ENCODE measurements around the gene FAM170B.

Gene FAM170B

GRCh38 chr10:49118430-49119074, 15.3 kb downstream of the FAM170B start:
- no peak for DNase-seq

DNA sequence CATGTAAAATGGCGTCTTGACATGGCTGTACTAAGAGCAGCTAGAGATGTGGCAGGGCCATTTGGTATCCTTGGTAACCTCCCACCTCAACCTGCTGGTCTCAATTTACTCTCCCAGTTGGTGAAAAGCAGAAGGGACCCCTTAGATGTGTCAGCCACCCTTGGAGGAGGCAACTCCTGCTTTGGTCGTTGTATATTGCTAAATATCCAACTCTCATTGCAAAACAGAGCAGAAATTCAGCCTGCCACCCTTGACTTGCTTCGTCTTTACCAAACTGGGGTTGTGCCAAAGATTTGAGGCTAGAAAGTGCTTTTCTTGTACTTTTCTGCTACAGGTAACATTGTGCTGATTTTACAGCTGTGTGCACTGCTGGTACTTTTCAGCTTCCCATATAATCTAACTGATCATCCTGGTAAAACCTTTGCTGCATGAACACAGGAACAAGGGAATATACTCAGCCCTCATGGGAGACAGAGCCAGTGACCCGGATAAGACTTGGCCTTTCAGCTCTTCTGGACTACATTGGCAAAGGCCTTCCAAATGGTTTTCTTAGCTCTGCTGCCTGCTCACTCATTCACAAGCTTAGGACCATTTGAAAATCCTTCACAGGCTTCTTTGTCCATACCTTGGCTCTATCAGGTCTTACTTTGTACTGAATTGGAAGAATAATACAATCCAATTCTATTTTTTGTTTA, 16.3 kb downstream of the FAM170B start:
- DNase-seq: no peak

DNA sequence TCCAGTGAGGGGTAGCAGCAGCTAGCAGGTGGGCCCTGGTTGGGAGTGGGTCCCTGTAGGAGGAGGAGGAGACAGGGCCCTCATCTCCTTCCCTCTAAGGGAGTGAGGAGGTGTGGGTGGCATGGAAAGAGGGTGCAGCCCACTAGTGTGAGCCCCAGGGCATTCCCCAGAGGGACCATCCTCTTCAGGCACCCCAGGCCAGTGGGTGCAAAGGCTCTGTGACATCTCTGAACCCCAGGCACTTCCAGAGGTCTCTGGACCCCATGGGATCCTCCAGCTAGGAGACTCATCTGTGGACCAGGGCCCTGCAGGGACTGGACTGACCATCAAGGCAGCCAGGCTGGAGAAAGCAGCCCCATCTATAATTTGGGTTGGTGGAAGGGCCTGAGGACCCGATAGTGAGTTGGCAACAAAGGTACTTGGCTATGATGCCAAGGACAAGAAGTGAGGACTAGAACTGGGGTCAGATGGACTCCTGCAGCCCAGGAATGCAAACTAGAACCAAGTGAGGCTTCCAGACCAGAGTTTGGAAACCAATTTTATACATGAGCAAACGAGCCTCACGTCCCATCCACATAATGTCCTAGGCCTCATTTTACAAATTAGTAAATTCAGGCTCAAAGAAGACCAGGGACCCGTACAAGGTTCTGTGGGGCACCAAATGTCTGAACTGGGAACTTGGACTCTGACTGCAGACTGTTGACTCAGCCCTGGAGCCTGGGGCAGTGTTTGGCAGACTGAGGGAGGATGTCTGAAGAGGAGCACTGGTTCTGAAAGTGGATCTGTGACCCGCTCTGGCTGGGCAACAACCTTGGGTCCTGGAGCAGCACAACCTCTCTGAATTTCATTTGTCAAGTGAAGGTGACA, 17.1 kb downstream of the FAM170B start:
- DNase-seq: no peak

DNA sequence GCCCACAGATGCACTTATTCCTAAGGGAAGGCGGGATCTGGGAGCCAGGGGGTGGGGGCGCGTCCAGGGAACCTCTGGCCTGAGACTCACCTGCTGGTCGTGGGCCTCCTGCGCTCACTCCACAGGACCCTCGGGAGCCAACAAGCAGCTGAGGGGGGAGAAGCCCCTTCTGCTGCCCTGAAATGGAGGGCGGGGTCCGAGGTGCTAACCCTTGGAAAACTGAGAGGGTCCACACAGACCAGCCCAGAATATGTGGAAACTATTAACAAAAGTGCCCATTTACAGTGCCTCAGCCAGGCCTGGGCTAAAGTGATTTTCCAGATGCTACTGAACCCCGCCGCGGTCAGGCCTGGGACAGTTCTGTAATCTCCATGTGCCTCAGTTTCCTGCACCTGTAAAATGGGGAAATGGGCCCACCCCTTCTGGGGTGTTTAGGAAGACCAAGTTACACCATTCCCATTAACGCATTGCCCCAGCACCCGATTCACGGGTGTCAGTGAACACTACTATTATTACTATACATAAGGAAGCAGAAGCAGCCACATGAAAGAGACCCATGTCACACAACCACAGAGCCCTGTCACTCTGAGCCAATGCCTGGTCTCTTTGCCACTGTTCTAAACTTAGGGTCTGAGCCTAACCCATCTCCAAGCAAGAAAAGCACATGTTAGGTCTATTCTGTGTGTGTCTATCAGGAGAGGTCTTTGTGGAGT, 17.9 kb downstream of the FAM170B start:
- no peak for DNase-seq

- DNase-seq: no peak
Measured at GRCh38 chr10:49115015-49115795, 18.6 kb downstream of the FAM170B start, which contains the start of gene VSTM4. Gene VSTM4, minus strand, starts transcription at chr10:49115522. Its CDS starts 37 bp downstream, at chr10:49115485.

- no peak for DNase-seq
Measured at GRCh38 chr10:49114718-49115014, 19.2 kb downstream of the FAM170B start.

DNA sequence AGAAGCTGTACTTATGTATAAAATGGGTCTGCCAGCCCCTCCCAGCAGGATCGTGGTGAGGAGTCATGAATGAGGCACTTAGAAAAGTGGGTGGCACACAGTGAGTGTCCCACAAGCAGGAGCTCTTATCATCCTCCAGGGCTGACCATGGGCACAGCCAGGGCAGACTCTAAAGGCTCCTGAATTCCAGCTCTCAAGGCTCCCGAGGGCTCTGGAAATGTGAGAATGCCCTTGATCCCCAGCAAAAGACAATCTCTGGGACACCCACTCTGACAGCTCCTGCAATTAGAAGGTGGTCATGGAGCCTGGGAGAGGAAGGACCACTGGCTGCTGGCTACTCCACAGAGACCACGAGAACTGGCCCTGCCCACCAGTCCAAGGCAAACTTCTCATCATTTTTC, 20.1 kb downstream of the FAM170B start:
- DNase-seq: no peak

GRCh38 chr10:49112851-49113250, 21.0 kb downstream of the FAM170B start:
- DNase-seq: no peak

- DNase-seq: no peak
Measured at GRCh38 chr10:49112098-49112497, 21.7 kb downstream of the FAM170B start.

- no peak for DNase-seq
Measured at GRCh38 chr10:49111320-49111698, 22.5 kb downstream of the FAM170B start.

DNA sequence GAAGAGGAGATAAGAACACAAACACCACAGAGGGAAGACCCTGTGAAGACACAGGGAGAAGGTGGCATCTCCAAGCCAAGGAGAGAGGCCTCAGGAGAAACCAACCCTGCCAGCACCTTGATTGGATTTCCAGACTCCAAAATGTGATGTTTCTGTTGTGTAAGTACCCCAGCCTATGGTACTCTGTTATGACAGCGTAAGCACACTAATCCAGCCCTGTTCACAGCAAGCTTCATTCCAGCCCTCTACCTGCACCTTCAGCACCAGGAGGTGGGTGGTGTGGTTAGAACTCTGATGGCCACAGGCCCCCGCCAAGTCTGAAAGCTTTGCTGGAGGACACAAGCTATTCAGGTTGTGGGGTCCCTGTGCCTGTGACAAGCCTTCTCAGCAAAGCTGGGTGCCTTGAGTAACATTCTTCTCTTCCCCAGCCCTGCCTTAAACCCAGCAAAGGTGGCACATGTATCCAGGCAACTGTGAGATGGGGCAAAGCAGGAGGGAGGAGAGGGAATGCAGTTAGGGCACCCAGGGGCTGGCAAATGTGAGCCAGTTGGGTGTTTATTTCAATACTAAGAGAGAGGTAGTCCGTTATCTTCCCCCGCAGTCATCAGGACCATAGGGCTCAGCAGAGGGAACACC, 23.0 kb downstream of the FAM170B start:
- DNase-seq: no peak

DNA sequence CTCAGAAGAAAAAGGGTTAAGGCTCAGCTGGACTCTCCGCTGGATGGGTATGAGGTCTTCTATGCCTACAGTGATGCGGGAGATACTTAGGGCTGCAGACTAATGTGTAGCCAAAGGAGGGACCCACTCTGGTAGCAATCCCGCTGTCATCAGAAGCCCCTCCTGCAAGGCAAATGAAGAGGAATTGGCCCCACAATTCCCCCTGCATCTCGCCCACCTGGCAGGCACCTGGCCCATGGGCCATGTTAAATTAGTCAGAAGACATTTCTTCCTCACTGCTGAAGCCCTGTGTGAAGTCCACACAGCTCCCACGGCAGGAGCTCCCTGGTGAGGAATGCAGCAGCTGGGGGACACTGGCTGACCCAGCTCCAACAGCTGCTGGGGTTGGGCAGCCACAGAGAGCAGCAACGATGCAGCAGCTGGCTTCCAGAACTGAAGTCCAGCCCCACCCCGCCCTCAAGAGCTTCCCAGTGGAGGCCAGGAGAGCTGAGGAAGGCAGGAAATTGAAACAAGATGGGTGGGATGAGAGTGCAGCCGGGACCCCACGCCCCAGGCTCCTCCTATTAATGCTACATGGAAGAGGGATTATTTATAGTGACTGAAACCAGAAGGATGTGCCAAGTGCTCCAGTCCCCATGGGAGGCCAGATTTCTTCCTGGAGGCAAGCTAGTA, 24.0 kb downstream of the FAM170B start:
- DNase-seq: no peak

- DNase-seq: no peak
Measured at GRCh38 chr10:49108656-49109055, 25.2 kb downstream of the FAM170B start.

DNA sequence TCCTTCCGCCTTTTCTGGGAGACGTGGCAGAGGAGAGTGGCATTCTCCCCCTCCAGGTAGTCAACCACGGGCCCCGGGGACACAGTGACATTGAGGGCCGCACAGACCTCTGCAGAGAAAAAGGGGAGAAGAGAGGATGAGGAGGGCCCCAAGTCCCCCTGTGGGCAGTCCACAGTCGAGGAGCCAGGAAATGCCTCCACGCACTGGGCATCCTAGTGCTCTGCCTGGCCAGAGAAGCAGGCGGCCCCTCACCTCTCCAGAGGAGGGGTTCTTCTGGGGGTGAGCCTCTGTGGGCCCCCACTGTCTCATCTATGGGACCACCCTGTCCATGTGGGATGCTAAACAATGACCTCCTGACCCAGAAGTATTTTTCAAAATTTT, 25.9 kb downstream of the FAM170B start:
- DNase-seq: no peak

GRCh38 chr10:49107111-49107886, 26.5 kb downstream of the FAM170B start:
- DNase-seq: no peak

DNA sequence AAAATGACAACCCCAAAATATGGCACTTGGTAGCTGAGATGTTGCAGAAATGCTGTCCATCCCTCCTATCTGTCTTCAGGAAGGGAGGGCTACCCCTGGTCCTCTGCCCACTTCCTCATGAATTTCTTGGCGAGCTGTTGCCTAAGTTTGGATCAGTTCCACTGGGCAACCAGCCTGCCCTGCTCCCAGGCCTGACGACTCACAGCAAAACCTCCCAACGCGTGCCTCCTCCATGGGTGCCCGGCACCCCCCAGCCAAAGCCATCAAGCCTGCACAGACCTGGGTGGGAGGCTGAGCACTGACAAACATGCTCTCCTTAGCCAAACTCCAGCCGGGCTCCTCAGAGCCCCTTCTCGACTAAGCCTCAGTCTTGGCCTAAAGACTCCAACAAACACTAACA, 27.4 kb downstream of the FAM170B start:
- no peak for DNase-seq

DNA sequence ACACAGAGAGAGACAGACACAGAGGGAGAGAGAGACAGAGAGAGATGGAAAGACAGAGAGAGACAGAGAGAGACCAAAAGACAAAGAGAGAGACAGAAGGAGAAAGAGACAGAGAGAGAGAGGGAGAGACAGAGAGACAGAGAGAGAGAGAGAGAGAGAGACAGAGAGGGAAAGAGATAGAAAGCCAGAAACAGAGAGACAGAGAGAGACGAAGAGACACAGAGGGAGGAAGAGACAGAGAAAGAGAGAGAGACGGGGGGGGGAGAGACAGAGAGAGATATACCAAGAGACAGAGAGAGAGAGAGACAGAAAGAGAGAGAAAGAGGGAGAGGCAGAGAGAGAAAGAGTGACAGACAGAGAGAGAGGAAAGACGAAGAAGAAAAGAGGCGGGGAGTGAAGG, 28.7 kb downstream of the FAM170B start:
- no peak for DNase-seq

DNA sequence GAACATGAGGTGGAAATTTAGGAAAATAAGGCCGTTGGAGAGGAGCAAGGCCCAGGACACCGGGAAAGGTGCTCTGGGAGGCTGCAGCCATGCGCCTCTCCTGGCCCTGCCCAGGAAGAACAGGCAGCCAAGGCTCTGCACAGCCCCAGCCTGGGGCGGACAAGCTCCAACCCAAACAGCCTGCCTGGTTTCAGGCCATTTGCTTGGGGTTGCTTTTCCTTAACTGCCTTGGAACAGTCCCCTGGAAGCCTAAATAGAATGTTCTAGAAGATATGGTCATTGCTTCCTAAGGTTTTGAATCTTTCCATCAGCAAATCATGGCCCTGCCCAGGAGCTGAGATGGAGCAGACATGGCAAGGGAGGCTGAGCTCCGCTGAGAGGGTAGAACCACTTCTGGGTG, 29.5 kb downstream of the FAM170B start:
- DNase-seq: no peak

DNA sequence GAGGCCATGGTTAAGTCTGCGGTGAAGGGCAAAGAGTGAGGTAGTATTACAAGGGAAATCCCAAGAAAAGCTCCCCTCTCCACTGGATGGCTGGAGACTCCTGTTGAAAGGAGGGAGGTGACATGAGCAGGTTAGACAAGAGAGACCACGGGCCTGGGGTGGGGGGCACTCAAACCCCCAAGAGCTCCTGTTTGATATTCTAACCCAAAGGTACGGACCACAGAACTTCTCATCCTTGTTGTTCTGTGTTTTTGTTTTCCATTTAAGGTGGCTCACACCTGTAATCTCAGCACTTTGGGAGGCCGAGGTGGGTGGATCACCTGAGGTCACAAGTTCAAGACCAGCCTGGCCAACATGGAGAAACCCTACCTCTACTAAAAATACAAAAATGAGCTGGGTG, 30.1 kb downstream of the FAM170B start:
- DNase-seq: no peak

DNA sequence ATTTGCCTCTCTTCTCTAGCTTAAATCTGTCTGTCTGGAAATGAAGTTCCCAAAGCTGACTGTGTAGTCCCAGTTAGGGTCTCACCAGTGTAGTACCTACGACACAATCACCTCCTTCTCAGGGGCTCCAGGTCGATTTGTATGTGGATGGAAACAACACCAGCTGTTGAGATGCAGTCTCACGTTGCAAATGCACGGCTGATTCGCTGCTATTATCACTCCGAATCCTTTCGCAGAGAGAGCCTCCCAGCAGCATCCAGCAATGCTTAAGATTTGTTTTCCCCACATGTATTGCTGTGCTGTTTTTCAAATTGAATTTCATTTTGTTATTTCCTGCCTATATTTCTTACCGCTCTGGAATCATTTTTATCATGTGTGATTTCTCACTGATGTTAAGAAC, 34.8 kb downstream of the FAM170B start:
- DNase-seq: no peak

All from NCI-H526 treated with DMSO at 0.1 percent for 48 hours (cell line).